HEK293 (cell line): ENCODE measurements around the gene PHGDH.

ENCODE experiments used
- CTCF ChIA-PET: fragments of 350-600 bp; formaldehyde crosslinking; extraction: SDS; loops from one replicate; lab custom pipeline; 2021; ENCODE audit warnings: antibody characterized with exemption; lab: Yijun Ruan, JAX
- POLR2A ChIA-PET: fragments of 300-600 bp; formaldehyde crosslinking; extraction: SDS; loops from one replicate; lab custom pipeline; 2020; ENCODE audit warnings: antibody characterized with exemption, inconsistent platforms; lab: Yijun Ruan, JAX
- H3K27ac ChIP-seq: fragments of 200-500 bp; sonication (Bioruptor generic); 2 replicates; pipeline ENCODE4 v1.5.1; 2014; ENCODE audit warnings: low read depth, low read length, control low read depth, inconsistent platforms; ENCODE audit errors: extremely low read depth
- H3K36me3 ChIP-seq, 2 experiments: fragments of 200-500 bp in 1 of 2; sonication (Bioruptor generic) in 1 of 2; 1 replicate in 1 of 2; 2 replicates in 1 of 2; pipeline ENCODE4 v1.5.1; 2014 to 2017; ENCODE audit warnings: inconsistent platforms in 2 of 2, low read length in 2 of 2; ENCODE audit not compliant: control insufficient read depth in 2 of 2, insufficient read depth in 1 of 2
- H3K4me1 ChIP-seq: fragments of 200-500 bp; sonication (Bioruptor generic); 2 replicates; pipeline ENCODE4 v1.5.1; 2014; ENCODE audit warnings: mild to moderate bottlenecking, low read length, inconsistent platforms; ENCODE audit not compliant: control insufficient read depth, insufficient read depth
- H3K4me3 ChIP-seq: 2 replicates; pipeline ENCODE4 v1.5.1; 2011; ENCODE audit warnings: low read depth, mild to moderate bottlenecking, control low read depth, low read length, moderate library complexity
- H3K9me3 ChIP-seq: fragments of 200-500 bp; sonication (Bioruptor generic); 2 replicates; pipeline ENCODE4 v1.5.1; 2014; ENCODE audit warnings: low read depth, low read length, inconsistent platforms; ENCODE audit not compliant: control insufficient read depth, insufficient read depth
- AEBP2 ChIP-seq: fragments of 450-650 bp; formaldehyde crosslinking; IDR thresholded peaks from 2 replicates; pipeline ENCODE4 v1.5.1; 2016; ENCODE audit warnings: missing biosample characterization, missing genetic modification characterization, borderline replicate concordance
- KLF9 ChIP-seq: fragments of 450-650 bp; formaldehyde crosslinking; IDR thresholded peaks from 2 replicates; pipeline ENCODE4 v1.5.1; 2016; ENCODE audit warnings: missing biosample characterization, missing genetic modification characterization, low read depth
- OVOL3 ChIP-seq: fragments of 450-650 bp; formaldehyde crosslinking; IDR thresholded peaks from 2 replicates; pipeline ENCODE4 v1.5.1; 2016; ENCODE audit warnings: missing biosample characterization, missing genetic modification characterization
- REPIN1 ChIP-seq: fragments of 450-650 bp; formaldehyde crosslinking; IDR thresholded peaks from 2 replicates; pipeline ENCODE4 v1.5.1; 2017; ENCODE audit warnings: missing biosample characterization, missing genetic modification characterization, low read depth
- ZBTB17 ChIP-seq: fragments of 450-650 bp; formaldehyde crosslinking; IDR thresholded peaks from 2 replicates; pipeline ENCODE4 v1.5.1; 2016; ENCODE audit warnings: missing biosample characterization, missing genetic modification characterization
- ZBTB21 ChIP-seq: fragments of 450-650 bp; formaldehyde crosslinking; IDR thresholded peaks from 2 replicates; pipeline ENCODE4 v1.5.1; 2017; ENCODE audit warnings: missing biosample characterization, missing genetic modification characterization
- ZNF112 ChIP-seq: fragments of 450-650 bp; formaldehyde crosslinking; IDR thresholded peaks from 2 replicates; pipeline ENCODE4 v1.5.0; 2017; ENCODE audit warnings: missing biosample characterization, missing genetic modification characterization
- ZNF248 ChIP-seq: fragments of 450-650 bp; formaldehyde crosslinking; IDR thresholded peaks from 2 replicates; pipeline ENCODE4 v1.5.1; 2017; ENCODE audit warnings: missing biosample characterization, missing genetic modification characterization
- ZNF280C ChIP-seq: fragments of 450-650 bp; formaldehyde crosslinking; IDR thresholded peaks from 2 replicates; pipeline ENCODE4 v1.5.1; 2016; ENCODE audit warnings: missing biosample characterization, missing genetic modification characterization
- ZNF324 ChIP-seq: fragments of 450-650 bp; formaldehyde crosslinking; IDR thresholded peaks from 2 replicates; pipeline ENCODE4 v1.5.1; 2016; ENCODE audit warnings: missing biosample characterization, missing genetic modification characterization
- ZNF341 ChIP-seq: fragments of 450-650 bp; formaldehyde crosslinking; IDR thresholded peaks from 2 replicates; pipeline ENCODE4; 2016; ENCODE audit warnings: low read depth, missing biosample characterization, missing genetic modification characterization
- ZNF394 ChIP-seq: fragments of 450-650 bp; formaldehyde crosslinking; IDR thresholded peaks from 2 replicates; pipeline ENCODE4 v1.5.1; 2016; ENCODE audit warnings: missing biosample characterization, missing genetic modification characterization, mild to moderate bottlenecking, moderate library complexity, borderline replicate concordance
- ZNF488 ChIP-seq: fragments of 450-650 bp; formaldehyde crosslinking; IDR thresholded peaks from 2 replicates; pipeline ENCODE4 v1.5.1; 2016; ENCODE audit warnings: missing biosample characterization, missing genetic modification characterization
- ZNF529 ChIP-seq: fragments of 450-650 bp; formaldehyde crosslinking; IDR thresholded peaks from 2 replicates; pipeline ENCODE4 v1.5.1; 2017; ENCODE audit warnings: missing genetic modification characterization, missing biosample characterization; ENCODE audit not compliant: insufficient replicate concordance
- ZNF555 ChIP-seq: fragments of 450-650 bp; formaldehyde crosslinking; conservative IDR thresholded peaks from 2 replicates; pipeline ENCODE4 v1.5.1; 2017; ENCODE audit warnings: missing biosample characterization, mild to moderate bottlenecking, missing genetic modification characterization, inconsistent platforms
- ZNF585B ChIP-seq: fragments of 450-650 bp; formaldehyde crosslinking; IDR thresholded peaks from 2 replicates; pipeline ENCODE4 v1.5.1; 2016; ENCODE audit warnings: missing biosample characterization, missing genetic modification characterization
- ZNF600 ChIP-seq: fragments of 450-650 bp; formaldehyde crosslinking; IDR thresholded peaks from 2 replicates; pipeline ENCODE4 v1.5.1; 2016; ENCODE audit warnings: missing biosample characterization, missing genetic modification characterization
- ZNF610 ChIP-seq: fragments of 450-650 bp; formaldehyde crosslinking; IDR thresholded peaks from 2 replicates; pipeline ENCODE4 v1.5.1; 2016; ENCODE audit warnings: missing biosample characterization, missing genetic modification characterization, borderline replicate concordance
- ZNF623 ChIP-seq: fragments of 450-650 bp; formaldehyde crosslinking; IDR thresholded peaks from 2 replicates; pipeline ENCODE4 v1.5.1; 2016; ENCODE audit warnings: missing biosample characterization, missing genetic modification characterization
- ZNF639 ChIP-seq: fragments of 450-650 bp; formaldehyde crosslinking; IDR thresholded peaks from 2 replicates; pipeline ENCODE4 v1.5.1; 2016; ENCODE audit warnings: missing biosample characterization, missing genetic modification characterization
- ZNF660 ChIP-seq: fragments of 450-650 bp; IDR thresholded peaks from 2 replicates; pipeline ENCODE4 v1.5.1; 2018; ENCODE audit warnings: missing biosample characterization, mild to moderate bottlenecking, missing genetic modification characterization
- ZNF785 ChIP-seq: fragments of 450-650 bp; formaldehyde crosslinking; IDR thresholded peaks from 2 replicates; pipeline ENCODE4 v1.5.1; 2016; ENCODE audit warnings: missing biosample characterization, missing genetic modification characterization
- ZNF792 ChIP-seq: fragments of 450-650 bp; formaldehyde crosslinking; IDR thresholded peaks from 2 replicates; pipeline ENCODE4 v1.5.1; 2016; ENCODE audit warnings: missing biosample characterization, missing genetic modification characterization

The PHGDH gene

GRCh38 chr1:119762953-119763352 lies 51.2 kb downstream of the PHGDH start:
- Histone ChIP-seq H3K27ac (no peak overlapping the region), H3K4me3 (no peak overlapping the region), H3K9me3 (no peaks in the 10 kb centered on the region), H3K36me3 (no peaks in the 10 kb centered on the region), H3K4me1 (peaks cover 5% of the 10 kb centered on the region; the same call in 1 of the 2 replicates)
- TF ChIP-seq ZBTB17 (tag by site-specific recombination) (no peak), ZNF341 (tag by site-specific recombination) (no peak), REPIN1 (tag by site-specific recombination) (no peak), ZNF623 (tag by site-specific recombination) (no peak), ZNF529 (tag by site-specific recombination) (no peak), ZNF600 (tag by site-specific recombination) (no peak), ZNF324 (no peak), ZBTB21 (tag by site-specific recombination) (no peak), ZNF785 (tag by site-specific recombination) (no peak), ZNF585B (tag by site-specific recombination) (no peak)
- ChIA-PET POLR2A (no interaction called here), CTCF (interaction anchor here (1.9 kb wide), 1 partner anchor 18 kb away, joined by 5 read pairs; no protein-coding TSS in a partner anchor)

GRCh38 chr1:119764220-119764619 lies 52.5 kb downstream of the PHGDH start:
- no peak overlapping the region for H3K27ac ChIP-seq
- ChIA-PET CTCF (interaction anchor here (0.7 to 1.9 kb wide), 2 partner anchors 20 to 1592 kb away, joined by 3 to 5 read pairs; no protein-coding TSS in a partner anchor), POLR2A (no interaction called here)
- no peaks in the 10 kb centered on the region for H3K36me3 ChIP-seq
- no peaks in the 10 kb centered on the region for H3K9me3 ChIP-seq
- TF ChIP-seq ZNF792 (tag by site-specific recombination) (no peak), ZNF555 (no peak), ZNF610 (no peak), AEBP2 (tag by site-specific recombination) (no peak), ZNF280C (tag by site-specific recombination) (no peak), ZNF488 (no peak), ZNF248 (tag by site-specific recombination) (no peak)
- no peak overlapping the region for H3K4me3 ChIP-seq
- peaks cover 5% of the 10 kb centered on the region; the same call in 1 of the 2 replicates for H3K4me1 ChIP-seq

GRCh38 chr1:119766374-119766794 lies 54.6 kb downstream of the PHGDH start:
- Histone ChIP-seq H3K27ac (no peak overlapping the region), H3K4me1 (peaks cover 6% of the 10 kb centered on the region; the same call in 1 of the 2 replicates), H3K36me3 (no peaks in the 10 kb centered on the region), H3K4me3 (no peak overlapping the region), H3K9me3 (no peaks in the 10 kb centered on the region)
- ChIA-PET CTCF (interaction anchor here (0.7 to 1.4 kb wide), 2 partner anchors 22 to 104 kb away, joined by 3 to 7 read pairs; no protein-coding TSS in a partner anchor), POLR2A (no interaction called here)
- TF ChIP-seq ZNF660: no peak
- no peak for TF ChIP-seq ZNF394
- TF ChIP-seq ZNF112: no peak
- no peak for TF ChIP-seq OVOL3 (tag by site-specific recombination)
- TF ChIP-seq ZNF639 (tag by site-specific recombination): no peak
- no peak for TF ChIP-seq KLF9 (tag by site-specific recombination)
